Measurements from ENCODE around the gene LYPD4.

- no peak for TF ChIP-seq EZH2 (optimal IDR thresholded peaks at IDR 0.05; ENCODE audit: low read depth, low read length)
- TF ChIP-seq CTCF (IDR thresholded peaks at IDR 0.05; ENCODE audit: low read length) = no peak
- TF ChIP-seq EZH2phosphoT487 (IDR thresholded peaks at IDR 0.05; ENCODE audit: low read length) = no peak
These were observed 5.9 kb upstream of the LYPD4 start for GRCh38 chr19:41850381-41850780.
